Stimulated activated CD4-positive, alpha-beta T cell treated with anti-CD3 and anti-CD28 coated beads, Interleukin-1b, Interleukin-23, amount 100 ng/mL, for 1 hour (primary cell): Measurements from ENCODE around the gene LRRC74B.
"Not testable (repeated sequence)": the region's sequence is repeated elsewhere in the genome, so short reads cannot be mapped to it uniquely, and the experiment has no call there.

ENCODE experiments used
- DNase-seq, 2 donors: peaks; one replicate each; pipeline ENCODE4 v3.0.0-alpha.2; 2020; ENCODE audit warnings: low read depth in 2 of 2

Gene LRRC74B

GRCh38 chr22:21076912-21077625 lies 31.3 kb downstream of the LRRC74B start:
- no peak for DNase-seq

DNA sequence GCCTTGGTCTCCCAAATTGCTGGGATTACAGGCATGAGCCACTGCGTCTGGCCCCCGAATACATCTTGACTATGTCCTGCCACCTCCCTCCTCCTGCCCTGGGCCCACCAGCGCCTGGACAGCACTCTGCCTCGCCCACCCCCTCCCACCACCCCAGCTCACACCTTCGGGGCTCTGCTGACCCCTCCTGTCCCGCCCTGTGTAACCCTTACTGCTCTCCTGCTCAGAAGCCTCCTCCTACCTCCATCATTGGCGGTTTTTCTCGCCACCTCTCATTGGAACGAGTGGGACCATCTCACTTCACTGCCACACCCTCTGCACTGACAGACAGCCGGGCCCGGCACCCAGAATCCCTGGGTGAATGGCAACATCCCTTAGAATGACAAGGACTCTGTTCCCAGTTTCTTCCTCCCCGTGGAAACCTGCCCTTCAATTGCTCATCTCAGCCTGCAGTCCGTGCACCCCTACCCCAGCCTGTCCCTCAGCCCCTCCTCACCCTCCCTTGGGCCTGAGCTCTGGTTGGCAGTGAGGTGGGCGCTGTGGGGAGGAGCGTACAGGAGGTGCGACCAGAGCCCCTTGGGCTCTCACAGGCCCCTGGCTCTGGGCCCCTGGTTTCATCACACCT lies 32.2 kb downstream of the LRRC74B start:
- no peak for DNase-seq

DNA sequence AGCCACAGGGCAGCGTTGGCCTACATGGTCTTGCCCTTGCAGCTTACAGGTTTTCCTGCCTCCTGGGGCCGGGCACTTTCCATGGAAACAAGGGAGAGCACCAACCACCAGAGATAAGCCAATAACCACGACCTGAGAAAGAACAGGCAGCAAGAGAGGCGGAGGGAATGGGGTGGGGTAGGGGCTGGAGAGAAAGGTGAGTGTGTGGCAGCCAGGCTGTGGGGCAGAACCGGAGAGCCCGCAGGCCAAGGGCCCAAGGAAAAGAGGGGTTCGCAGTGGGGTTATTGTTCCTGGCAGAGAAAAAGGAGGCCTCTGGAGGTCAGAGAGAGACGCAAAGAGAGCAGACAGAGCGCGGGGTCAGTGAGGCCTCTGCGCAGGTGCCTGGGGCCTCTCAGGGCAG lies 33.2 kb downstream of the LRRC74B start:
- DNase-seq = no peak

DNA sequence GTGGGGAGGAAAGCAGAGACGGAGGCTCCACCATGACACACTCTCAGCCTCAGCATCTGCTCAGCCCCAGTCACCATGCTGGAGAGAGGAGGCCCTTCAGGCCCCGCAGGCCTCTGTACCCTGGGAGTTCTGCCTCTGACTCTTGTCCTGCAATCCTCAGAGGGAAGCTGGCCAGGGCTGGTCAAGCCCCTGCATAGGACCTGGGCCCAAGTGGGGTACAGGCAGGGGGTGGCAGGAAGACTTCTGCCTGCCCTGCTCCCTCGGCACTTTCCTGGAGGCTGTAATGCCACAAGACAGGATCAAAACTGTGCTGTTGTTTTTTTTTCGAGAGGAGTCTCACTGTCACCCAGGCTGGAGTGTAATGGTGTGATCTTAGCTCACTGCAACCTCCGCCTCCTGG lies 33.7 kb downstream of the LRRC74B start:
- DNase-seq = no peak

GRCh38 chr22:21080435-21081137 lies 34.8 kb downstream of the LRRC74B start:
- no peak for DNase-seq

DNA sequence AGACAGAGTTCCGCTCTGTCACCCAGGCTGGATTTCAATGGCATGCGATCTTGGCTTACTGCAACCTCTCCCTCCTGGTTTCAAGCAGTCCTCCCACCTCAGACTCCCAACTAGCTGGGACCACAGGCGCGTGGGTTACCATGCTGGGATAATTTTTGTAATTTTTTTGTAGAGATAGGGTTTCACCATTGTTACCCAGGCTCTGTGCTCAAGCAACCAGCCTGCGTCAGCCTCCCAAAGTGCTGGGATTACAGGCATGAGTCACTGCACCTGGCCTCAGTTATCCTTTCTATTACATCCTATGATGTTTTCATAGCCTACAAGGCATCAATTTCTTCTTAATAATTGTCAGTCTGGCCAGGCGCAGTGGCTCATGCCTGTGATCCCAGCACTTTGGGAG lies 36.5 kb downstream of the LRRC74B start:
- DNase-seq = no peak

GRCh38 chr22:21087119-21087518 lies 41.4 kb downstream of the LRRC74B start:
- no peak for DNase-seq

DNA sequence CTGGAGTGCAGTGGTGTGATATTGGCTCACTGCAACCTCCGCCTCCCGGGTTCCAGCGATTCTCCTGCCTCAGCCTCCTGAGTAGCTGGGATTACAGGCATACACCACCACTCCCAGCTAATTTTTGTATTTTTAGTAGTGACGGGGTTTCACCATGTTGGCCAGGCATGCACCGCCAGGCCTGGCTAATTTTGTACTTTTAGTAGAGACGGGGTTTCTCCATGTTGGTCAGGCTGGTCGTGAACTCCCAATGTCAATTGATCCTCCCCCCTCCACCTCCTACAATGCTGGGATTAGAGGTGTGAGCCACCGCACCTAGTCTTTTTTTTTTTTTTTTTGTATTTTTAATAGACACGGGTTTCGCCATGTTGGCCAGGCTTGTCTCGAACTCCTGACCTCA lies 42.2 kb downstream of the LRRC74B start:
- DNase-seq = not testable (repeated sequence)

DNA sequence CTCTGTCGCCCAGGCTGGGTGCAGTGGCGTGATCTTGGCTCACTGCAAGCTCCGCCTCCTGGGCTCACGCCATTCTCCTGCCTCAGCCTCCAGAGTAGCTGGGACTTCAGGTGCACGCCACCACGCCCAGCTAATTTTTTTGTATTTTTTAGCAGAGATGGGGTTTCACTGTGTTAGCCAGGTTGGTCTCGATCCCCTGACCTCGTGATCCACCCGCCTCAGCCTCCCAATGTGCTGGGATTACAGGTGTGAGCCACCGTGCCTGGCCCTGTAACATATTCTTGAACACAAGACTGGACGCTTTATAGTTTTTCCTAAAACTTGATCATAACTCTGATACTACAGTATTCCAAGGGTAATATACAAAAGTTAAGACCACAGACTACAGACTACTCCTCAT lies 45.5 kb downstream of the LRRC74B start:
- DNase-seq = not testable (repeated sequence)

DNA sequence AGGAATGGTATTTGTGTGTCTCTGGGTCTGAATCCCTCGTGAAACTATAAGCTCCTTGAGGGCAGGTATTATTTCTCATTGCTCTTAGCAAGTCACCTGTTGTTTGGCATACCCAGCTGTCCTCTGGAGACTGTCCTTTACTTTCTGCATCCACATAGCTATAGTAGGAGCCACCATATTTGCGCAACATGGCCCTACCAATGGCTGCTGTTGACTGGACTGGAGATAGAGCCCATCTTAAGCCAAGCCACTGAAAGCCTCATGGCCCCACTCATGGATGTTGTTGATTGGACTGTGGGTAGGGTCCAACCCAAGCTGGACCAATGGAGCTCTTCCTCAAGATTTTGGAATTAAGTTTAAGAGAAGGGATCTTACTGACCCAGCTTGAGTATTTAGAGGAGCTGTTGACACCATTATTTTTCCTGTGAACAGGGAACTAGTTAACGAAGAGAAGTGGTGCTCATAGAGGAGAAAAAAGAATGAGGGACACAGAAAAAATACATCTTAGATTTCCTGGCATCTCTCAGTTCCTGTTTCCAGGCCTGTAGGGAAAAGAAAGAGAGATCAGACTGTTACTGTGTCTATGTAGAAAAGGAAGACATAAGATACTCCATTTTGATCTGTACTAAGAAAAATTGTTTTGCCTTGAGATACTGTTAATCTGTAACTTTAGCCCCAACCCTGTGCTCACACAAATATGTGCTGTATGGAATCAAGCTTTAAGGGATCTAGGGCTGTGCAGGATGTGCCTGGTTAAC lies 47.2 kb downstream of the LRRC74B start:
- DNase-seq = no peak

DNA sequence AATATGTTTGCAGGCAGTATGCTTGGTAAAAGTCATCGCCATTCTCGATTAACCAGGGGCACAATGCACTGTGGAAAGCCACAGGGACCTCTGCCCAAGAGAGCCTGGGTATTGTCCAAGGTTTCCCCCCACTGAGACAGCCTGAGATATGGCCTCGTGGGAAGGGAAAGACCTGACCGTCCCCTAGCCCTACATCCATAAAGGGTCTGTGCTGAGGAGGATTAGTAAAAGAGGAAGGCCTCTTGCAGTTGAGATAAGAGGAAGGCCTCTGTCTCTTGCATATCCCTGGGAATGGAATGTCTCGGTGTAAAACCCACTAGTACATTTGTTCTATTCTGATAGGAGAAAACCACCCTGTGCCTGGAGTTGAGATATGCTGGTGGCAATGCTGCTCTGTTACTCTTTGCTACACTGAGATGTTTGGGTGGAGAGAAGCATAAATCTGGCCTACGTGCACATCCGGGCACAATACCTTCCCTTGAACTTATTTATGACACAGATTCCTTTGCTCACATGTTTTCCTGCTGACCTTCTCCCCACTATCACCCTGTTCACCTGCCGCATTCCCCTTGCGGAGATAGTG lies 47.9 kb downstream of the LRRC74B start:
- not testable (repeated sequence) for DNase-seq

DNA sequence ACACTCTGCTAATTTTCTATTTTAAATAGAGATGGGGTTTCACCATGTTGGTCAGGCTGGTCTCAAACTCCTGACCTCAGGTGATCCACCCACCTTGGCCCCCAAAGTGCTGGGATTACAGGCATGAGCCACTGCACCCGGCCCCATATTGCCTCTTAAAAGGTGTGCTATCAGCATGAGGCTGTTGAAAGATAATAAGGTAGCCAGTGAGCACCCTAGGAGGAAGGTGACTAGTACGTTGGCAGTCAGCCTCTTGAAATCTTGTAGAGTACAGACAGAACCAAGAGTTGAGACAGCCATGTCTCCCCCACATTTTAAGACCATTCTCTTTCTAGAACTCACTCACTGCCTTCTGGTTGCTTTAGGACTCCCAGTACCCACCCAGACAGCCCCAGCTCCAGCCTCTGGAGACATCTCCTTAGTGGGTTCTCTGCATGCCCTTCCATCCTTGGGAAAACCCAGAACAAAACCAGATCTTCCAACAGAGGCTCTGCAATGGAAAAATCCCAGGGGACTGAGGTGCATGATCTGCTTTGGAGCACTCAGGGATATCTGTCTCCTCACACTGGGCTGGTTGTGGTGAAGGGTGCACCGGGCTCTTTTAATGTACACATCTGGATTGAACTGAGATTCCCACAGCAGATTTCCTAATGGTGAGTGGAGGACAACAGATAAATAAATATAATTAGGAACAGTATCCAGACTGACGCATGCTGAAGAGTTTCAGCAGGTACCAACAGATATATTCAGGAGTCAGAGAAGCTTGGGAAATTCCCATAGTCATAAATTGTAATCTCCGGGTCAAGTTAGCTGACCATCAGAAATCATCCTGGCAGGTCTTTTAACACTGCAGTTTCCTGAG lies 49.4 kb downstream of the LRRC74B start:
- DNase-seq = no peak

DNA sequence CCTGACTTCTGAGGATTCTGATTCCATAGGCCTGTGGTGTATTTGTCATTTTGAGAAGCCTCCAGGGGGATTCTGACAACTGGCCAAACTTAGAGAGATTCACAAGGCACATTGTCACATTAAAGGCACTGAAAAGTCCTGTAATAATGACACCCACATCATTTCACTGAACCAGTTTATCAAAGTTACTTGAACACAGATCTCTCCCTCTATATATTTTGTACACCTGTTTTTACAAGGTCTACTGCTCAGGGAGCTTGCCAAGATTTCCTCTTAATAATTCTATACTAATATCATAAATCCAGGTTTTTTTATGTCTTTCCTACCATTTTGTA lies 50.0 kb downstream of the LRRC74B start:
- DNase-seq = no peak

DNA sequence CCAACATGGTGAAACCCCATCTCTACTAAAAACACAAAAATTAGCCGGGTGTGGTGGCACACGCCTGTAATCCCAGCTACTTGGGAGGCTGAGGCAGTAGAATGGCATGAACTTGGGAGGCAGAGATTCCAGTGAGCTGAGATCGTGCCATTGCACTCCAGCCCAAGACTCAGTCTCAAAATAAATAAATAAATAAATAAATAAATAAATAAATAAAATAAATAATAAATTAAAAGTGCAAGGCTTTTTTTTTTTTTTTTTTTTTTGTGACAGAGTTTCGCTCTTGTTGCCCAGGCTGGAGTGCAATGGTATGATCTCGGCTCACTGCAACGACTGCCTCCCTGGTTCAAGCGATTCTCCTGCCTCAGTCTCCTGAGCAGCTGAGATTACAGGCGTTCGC lies 51.1 kb downstream of the LRRC74B start:
- DNase-seq = not testable (repeated sequence)

DNA sequence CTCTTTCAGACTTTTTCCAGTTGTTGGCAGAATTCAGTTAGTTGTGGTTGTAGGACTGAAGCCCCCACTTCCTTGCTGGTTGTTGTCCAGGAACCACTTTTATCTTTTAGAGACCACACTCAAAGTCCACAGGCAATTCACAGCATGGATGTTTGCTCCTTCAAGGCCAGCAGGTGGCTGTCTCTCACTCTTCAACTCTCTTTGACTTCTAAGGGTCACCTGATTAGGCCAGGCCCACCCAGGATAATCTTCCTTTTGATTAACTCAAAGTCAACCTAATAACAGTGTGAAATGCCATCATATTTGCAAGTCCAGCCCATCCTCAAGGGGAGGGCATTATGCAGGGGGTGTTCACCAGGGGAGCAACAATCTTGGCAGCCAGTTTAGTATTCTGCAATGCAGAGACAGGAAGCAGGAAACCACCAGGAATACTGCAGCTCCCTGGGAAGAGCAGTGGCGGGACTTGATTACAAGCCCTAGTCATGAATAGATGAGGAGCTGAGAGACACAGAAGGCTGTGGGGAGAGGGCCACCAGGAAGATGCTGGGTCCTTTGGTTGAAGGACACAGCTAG lies 52.4 kb downstream of the LRRC74B start:
- no peak for DNase-seq

DNA sequence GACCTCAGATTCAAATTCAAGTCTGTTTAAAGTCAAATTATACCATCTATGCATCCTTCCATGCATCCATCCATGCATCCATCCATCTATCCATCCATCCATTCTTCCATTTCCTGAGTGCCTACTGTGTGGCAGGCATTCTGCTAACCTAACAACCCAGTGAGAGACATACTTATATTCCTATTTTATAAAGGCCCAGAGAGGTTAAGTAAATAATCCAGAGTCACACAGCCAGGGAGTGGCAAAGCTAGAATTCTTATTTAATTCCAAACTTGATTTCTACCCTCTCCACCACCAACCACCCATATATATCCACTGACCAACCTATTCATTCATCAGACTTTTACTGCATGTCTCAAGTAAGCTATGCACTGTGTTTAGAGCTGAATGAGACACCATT lies 53.8 kb downstream of the LRRC74B start:
- no peak for DNase-seq

GRCh38 chr22:21100149-21101032 lies 54.6 kb downstream of the LRRC74B start:
- no peak for DNase-seq

- DNase-seq = no peak
These were observed 56.3 kb downstream of the LRRC74B start for GRCh38 chr22:21101877-21102638.
